ENCODE results near the gene MRPS35.

MRPS35 gene

GRCh38 chr12:27696864-27697564, 13.6 kb upstream of the MRPS35 start:
- POLR2A ChIA-PET = no interaction called here
- CTCF ChIA-PET = interaction anchor here (0.6 kb wide), 1 partner anchor 262 kb away, joined by 5 read pairs; no protein-coding TSS in a partner anchor
- no peak overlapping the region for H3K4me3 ChIP-seq (ENCODE audit: low read depth, low read length)
- H3K27ac ChIP-seq (ENCODE audit: extremely low read depth, low read depth, low read length) = no peak overlapping the region
- H3K36me3 ChIP-seq (ENCODE audit: control insufficient read depth in 2 of 2, insufficient read depth in 1 of 2, low read length in 2 of 2) = peaks cover 0 to 13% of the 10 kb centered on the region in 2 experiments; a peak in 2 of 3 replicates
- no peak for TF ChIP-seq PRDM2 (tag by site-specific recombination; IDR thresholded peaks at IDR 0.05; ENCODE audit: borderline replicate concordance)
- TF ChIP-seq, protein P1, sequence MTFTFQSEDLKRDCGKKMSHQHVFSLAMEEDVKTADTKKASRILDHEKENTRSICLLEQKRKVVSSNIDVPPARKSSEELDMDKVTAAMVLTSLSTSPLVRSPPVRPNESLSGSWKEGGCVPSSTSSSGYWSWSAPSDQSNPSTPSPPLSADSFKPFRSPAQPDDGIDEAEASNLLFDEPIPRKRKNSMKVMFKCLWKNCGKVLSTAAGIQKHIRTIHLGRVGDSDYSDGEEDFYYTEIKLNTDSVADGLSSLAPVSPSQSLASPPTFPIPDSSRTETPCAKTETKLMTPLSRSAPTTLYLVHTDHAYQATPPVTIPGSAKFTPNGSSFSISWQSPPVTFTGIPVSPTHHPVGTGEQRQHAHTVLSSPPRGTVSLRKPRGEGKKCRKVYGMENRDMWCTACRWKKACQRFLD (tag by site-specific recombination; IDR thresholded peaks at IDR 0.05) = no peak
- TF ChIP-seq, protein P2, sequence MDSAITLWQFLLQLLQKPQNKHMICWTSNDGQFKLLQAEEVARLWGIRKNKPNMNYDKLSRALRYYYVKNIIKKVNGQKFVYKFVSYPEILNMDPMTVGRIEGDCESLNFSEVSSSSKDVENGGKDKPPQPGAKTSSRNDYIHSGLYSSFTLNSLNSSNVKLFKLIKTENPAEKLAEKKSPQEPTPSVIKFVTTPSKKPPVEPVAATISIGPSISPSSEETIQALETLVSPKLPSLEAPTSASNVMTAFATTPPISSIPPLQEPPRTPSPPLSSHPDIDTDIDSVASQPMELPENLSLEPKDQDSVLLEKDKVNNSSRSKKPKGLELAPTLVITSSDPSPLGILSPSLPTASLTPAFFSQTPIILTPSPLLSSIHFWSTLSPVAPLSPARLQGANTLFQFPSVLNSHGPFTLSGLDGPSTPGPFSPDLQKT (IDR thresholded peaks at IDR 0.05; ENCODE audit: borderline replicate concordance, low read depth, low read length) = no peak
- no peak for TF ChIP-seq GLI2 (tag by site-specific recombination; IDR thresholded peaks at IDR 0.05; ENCODE audit: borderline replicate concordance, low read depth)
- no peak for TF ChIP-seq HIC1 (tag by site-specific recombination; IDR thresholded peaks at IDR 0.05)
- no peak for TF ChIP-seq ZNF701 (tag by site-specific recombination; IDR thresholded peaks at IDR 0.05)
- no peak for TF ChIP-seq ZNF146 (tag by site-specific recombination; IDR thresholded peaks at IDR 0.05)
- no peak for TF ChIP-seq KLF7 (tag by site-specific recombination; IDR thresholded peaks at IDR 0.05; ENCODE audit: borderline replicate concordance)
- no peak for TF ChIP-seq ZNF785 (tag by site-specific recombination; IDR thresholded peaks at IDR 0.05)
- TF ChIP-seq, protein P3, sequence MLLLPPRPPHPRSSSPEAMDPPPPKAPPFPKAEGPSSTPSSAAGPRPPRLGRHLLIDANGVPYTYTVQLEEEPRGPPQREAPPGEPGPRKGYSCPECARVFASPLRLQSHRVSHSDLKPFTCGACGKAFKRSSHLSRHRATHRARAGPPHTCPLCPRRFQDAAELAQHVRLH (tag by site-specific recombination; IDR thresholded peaks at IDR 0.05) = no peak
- TF ChIP-seq ZNF155 (tag by site-specific recombination; IDR thresholded peaks at IDR 0.05) = no peak
- no peak for TF ChIP-seq BCL11A (tag by site-specific recombination; IDR thresholded peaks at IDR 0.05; ENCODE audit: low read depth)
- TF ChIP-seq, protein P4, sequence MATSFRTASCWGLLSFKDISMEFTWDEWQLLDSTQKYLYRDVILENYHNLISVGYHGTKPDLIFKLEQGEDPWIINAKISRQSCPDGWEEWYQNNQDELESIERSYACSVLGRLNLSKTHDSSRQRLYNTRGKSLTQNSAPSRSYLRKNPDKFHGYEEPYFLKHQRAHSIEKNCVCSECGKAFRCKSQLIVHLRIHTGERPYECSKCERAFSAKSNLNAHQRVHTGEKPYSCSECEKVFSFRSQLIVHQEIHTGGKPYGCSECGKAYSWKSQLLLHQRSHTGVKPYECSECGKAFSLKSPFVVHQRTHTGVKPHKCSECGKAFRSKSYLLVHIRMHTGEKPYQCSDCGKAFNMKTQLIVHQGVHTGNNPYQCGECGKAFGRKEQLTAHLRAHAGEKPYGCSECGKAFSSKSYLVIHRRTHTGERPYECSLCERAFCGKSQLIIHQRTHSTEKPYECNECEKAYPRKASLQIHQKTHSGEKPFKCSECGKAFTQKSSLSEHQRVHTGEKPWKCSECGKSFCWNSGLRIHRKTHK (tag by site-specific recombination; IDR thresholded peaks at IDR 0.05) = no peak
- H3K4me1 ChIP-seq (ENCODE audit: control insufficient read depth, insufficient read depth, low read length) = no peaks in the 10 kb centered on the region
- H3K9me3 ChIP-seq (ENCODE audit: control insufficient read depth, insufficient read depth, low read depth, low read length) = no peaks in the 10 kb centered on the region

Data from HEK293 (cell line).